GM21367 (cell line): ENCODE measurements around the gene MYBPHL.
A peak's percentile ranks its signal among the peaks of the same experiment; 100 is the strongest.

ENCODE experiments used
- ATAC-seq: cut with Tn5 transposase; IDR thresholded peaks from one replicate; pipeline ENCODE4 v1.9.1; 2021; ENCODE audit not compliant: unreplicated experiment

Gene MYBPHL

DNA sequence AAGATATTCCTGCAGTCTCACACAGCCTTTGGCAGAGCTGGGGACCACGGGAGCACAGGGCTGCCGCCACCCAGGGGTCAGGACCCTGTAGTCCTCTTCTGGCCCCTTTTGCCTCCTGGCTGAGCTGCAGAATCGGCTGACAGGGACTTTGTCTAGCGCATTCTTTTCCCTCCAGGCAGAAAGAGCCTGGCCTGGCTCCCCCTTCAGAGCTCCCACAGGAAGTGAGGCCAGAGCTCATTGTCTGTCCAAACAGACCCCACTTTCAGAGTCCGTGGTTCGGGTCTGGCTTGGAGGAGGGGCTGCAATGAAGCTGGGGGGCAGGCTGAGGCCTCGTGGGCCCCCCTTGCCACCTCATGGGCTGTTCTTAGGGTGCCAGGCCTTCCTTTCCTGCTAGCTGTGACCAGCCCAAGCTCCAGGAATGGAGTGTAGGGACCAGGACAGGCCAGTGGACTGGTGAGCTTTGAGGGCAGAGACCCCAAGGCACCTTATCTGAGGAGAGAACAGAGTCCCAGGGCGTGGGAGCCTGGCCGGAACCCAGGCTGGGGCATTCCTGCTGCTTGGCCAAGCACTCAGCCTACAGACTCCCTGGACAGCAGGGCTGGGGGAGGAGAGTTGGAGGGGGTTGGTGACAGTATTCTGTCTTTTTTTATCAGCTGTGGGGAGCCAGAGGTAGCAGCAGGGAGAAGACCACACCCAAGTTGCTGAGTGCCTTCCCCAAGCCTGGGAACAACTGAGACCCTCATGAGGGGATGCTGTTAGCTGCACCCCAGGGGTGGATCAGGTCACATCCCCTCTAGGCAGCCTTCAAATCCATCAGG, 52.8 kb downstream of the MYBPHL start:
- no peak for ATAC-seq

DNA sequence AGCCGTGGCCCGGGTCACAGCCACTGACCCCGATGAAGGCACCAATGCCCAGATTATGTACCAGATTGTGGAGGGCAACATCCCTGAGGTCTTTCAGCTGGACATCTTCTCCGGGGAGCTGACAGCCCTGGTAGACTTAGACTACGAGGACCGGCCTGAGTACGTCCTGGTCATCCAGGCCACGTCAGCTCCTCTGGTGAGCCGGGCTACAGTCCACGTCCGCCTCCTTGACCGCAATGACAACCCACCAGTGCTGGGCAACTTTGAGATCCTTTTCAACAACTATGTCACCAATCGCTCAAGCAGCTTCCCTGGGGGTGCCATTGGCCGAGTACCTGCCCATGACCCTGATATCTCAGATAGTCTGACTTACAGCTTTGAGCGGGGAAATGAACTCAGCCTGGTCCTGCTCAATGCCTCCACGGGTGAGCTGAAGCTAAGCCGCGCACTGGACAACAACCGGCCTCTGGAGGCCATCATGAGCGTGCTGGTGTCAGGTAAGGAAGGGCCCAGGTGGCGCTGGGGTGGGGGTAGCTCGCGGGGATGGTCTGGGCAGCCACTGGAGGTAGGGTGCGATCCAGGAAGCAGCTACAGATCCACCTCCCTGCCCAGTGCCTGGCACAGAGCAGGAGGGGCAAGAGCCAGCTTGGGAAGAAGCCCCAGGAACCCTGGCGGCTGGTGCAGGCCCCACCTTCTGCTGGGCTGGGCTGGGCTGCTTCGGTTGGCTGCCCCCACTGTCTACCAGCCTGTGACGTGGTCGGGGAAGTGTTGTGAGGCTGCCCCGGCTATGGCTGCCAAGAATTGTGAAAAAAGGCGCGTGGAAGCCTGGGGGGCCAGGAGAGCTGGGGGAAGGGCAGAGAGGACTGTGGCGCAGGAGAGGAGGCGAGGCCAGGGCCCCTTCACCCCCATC, 53.7 kb downstream of the MYBPHL start:
- no peak for ATAC-seq

DNA sequence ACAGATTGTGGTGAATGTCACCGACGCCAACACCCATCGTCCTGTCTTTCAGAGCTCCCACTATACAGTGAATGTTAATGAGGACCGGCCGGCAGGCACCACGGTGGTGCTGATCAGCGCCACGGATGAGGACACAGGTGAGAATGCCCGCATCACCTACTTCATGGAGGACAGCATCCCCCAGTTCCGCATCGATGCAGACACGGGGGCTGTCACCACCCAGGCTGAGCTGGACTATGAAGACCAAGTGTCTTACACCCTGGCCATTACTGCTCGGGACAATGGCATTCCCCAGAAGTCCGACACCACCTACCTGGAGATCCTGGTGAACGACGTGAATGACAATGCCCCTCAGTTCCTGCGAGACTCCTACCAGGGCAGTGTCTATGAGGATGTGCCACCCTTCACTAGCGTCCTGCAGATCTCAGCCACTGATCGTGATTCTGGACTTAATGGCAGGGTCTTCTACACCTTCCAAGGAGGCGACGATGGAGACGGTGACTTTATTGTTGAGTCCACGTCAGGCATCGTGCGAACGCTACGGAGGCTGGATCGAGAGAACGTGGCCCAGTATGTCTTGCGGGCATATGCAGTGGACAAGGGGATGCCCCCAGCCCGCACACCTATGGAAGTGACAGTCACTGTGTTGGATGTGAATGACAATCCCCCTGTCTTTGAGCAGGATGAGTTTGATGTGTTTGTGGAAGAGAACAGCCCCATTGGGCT, 54.5 kb downstream of the MYBPHL start:
- no peak for ATAC-seq

DNA sequence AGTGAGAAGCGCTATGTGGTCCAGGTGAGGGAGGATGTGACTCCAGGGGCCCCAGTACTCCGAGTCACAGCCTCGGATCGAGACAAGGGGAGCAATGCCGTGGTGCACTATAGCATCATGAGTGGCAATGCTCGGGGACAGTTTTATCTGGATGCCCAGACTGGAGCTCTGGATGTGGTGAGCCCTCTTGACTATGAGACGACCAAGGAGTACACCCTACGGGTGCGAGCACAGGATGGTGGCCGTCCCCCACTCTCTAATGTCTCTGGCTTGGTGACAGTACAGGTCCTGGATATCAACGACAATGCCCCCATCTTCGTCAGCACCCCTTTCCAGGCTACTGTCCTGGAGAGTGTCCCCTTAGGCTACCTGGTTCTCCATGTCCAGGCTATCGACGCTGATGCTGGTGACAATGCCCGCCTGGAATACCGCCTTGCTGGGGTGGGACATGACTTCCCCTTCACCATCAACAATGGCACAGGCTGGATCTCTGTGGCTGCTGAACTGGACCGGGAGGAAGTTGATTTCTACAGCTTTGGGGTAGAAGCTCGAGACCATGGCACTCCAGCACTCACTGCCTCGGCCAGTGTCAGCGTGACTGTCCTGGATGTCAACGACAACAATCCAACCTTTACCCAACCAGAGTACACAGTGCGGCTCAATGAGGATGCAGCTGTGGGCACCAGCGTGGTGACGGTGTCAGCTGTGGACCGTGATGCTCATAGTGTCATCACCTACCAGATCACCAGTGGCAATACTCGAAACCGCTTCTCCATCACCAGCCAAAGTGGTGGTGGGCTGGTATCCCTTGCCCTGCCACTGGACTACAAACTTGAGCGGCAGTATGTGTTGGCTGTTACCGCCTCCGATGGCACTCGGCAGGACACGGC, 55.3 kb downstream of the MYBPHL start:
- ATAC-seq = no peak

DNA sequence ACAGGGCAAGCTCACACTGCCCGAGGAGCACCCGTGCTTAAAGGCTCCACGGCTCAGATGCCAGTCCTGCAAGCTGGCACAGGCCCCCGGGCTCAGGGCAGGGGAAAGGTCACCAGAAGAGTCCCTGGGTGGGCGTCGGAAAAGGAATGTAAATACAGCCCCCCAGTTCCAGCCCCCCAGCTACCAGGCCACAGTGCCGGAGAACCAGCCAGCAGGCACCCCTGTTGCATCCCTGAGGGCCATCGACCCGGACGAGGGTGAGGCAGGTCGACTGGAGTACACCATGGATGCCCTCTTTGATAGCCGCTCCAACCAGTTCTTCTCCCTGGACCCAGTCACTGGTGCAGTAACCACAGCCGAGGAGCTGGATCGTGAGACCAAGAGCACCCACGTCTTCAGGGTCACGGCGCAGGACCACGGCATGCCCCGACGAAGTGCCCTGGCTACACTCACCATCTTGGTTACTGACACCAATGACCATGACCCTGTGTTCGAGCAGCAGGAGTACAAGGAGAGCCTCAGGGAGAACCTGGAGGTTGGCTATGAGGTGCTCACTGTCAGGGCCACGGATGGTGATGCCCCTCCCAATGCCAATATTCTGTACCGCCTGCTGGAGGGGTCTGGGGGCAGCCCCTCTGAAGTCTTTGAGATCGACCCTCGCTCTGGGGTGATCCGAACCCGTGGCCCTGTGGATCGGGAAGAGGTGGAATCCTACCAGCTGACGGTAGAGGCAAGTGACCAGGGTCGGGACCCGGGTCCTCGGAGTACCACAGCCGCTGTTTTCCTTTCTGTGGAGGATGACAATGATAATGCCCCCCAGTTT, 56.1 kb downstream of the MYBPHL start:
- no peak for ATAC-seq

DNA sequence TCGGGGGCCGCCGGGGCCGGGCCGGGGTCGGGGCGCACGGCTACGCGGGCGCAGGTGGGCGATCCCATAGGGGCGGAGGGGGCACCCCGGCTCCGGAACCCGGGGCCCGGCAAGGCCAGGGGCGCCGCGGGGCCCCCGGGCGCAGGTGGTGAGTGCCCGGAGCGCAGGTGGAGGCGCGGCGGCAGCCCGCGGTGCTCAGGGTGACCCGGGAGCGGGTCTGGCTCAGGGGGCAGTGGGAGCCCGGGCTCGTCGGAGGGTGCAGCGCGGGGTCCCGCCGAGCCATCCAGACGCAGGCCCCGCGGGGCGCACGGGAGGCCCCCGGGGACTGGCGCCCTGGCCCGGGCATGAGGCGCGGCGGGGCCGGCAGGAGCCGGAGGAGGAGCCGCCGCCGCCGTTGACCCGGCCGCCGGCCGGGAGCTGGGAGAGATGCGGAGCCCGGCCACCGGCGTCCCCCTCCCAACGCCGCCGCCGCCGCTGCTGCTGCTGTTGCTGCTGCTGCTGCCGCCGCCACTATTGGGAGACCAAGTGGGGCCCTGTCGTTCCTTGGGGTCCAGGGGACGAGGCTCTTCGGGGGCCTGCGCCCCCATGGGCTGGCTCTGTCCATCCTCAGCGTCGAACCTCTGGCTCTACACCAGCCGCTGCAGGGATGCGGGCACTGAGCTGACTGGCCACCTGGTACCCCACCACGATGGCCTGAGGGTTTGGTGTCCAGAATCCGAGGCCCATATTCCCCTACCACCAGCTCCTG, 57.0 kb downstream of the MYBPHL start:
- ATAC-seq = peak; percentile 30

DNA sequence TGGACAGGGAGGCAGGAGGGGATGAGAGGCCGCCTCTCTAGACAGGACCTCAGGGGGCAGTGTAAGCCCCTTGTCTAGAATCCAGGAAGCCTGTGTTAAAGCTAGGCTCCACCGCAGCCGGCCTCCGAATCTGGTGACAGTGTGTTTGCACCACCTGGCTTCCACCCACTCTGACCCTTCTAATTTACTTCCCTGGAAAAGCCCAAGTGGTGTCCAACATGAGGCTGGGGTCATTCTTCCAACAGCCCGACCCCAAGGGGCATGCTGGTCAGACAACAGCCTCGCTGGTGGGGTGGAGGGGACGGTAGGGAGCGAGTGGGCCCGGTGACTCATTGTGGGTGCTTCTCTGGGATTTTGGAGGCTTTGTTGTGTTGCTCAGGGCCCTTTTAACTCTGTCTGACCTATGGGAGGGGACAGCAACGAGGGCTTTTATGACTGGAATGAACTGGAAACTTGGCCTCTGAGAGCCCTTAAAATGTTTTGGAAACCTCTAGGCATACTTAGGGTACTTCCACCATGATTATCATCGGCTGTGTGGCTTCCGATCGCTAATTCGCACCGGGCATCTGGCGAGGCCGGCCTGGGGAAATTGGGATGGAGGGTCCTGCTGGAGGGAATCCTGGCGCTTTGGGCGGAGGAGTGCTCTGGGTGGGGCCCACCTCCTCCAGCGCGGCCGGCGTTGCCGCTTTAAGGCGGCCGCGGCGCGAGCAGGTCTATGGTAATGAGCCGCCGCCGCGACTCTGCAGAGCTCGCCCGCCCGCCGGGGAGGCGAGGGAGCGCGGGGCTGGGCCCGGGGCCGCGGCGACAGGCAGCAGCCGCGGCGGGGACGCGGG, 57.8 kb downstream of the MYBPHL start, which contains the start of gene CELSR2:
Gene CELSR2, plus strand, starts transcription at position 743 of the 833 bp plus-strand sequence. CDS start 541 bp downstream, outside the sequence.
- ATAC-seq = peak; percentile 59

DNA sequence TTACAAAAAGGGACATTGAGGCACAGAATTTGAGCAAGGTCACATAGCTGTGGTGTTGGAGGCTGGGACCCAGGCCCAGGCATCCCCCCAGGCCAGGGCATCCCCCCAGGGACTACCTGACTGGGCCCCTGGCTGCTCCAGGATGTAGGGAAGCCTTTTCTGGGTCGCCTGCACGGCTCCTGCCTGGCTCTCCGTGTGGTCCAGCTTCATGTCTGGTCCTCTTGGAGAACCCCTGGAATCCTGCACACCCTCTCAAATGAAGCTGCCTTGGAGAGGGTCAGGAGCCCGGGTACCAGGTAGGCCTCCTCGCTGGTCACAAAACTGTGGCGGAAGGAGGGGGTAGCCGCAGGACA, 58.4 kb downstream of the MYBPHL start:
- no peak for ATAC-seq

DNA sequence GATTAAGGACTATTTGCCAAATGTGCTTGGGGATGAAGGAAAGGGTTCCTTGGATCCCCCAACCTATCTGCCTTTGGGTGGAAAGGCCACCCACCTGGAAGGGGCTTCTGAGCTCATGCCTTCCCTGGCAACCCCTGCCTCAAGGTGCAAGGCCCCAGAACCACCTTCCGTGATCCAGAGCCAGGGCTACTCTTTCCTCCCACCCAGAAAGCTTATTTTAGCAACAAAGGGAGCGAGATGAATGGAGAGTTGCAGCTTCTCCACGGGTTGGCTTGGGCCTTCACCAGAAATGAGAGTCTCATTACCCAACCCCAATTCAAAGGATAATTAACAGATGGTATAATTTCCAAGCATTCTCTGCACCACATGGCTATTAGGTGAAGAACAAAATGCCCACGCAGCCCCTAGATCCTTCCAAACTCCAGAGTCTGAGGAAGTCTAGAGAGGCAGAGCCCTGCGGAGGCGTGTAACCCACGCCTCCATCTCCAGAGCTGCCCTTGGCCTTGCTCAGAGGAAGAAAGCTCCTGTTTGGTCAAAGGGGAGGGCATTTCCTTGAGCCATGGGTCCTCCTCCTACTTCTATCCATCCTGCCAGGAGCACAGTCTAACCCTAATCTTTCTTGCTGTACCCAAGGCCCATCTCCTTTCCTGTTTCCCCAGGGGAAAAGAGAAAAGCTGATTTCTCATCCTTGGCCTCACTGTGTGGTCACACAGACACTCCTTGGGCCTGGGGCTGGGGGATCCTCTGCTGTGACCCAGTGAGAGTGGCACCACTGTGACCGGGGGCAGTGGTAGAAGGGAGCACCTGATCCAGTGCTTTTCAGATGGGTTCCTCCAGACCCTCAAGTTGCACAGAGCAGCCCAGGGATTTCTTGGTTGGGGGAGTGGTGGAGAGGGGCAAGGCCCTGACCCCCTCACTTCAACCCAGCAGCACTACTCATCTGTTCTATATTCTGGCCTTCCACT, 59.1 kb downstream of the MYBPHL start:
- ATAC-seq = no peak

DNA sequence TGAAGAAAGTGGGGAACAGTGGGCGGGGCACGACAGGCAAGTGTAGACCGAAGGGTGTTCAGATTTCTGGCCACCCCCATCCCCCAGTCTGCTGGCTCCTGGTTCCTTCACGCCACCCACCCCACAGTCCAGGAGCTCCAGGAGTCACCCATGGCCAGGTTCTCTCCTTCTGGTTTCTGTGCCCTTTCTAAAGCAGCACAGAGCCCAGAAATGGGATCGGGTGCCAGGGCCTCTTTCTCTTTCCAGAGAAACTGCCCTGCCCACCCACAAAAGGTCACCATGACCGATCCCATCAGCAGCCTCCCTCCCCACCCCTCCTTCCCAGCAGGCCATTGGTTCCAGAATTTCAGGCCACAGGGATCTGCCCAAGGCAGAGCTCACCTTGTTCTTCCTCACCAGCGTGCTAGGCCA, 60.7 kb downstream of the MYBPHL start:
- no peak for ATAC-seq

DNA sequence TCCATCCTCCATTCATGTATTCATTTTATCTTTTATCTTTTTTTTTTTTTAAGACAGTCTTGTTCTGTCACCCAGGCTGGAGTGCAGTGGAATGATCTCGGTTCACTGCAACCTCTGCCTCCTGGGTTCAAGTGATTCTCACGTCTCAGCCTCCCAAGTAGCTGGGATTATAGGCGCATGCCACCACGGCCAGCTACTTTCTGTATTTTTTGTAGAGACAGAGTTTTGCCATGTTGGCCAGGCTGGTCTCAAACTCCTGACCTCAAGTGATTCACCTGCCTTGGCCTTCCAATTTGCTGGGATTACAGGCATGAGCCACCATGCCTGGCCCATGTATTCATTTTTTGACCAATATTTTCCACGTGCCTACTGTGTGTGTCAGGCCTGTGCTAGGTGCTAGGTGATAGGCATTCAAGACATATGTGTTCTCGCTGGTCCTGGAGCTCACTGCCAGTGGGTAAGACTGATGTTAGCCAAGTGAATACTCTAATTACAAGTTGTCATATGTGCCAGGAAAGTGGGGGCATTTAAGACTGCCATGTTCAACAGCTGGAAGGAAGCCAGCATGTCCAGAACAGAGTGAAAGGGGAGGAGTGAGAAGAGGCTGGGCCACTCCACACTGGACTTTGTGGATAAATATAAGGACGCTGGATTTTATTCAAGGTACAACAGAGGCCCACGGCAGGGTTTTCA, 62.8 kb downstream of the MYBPHL start:
- no peak for ATAC-seq

DNA sequence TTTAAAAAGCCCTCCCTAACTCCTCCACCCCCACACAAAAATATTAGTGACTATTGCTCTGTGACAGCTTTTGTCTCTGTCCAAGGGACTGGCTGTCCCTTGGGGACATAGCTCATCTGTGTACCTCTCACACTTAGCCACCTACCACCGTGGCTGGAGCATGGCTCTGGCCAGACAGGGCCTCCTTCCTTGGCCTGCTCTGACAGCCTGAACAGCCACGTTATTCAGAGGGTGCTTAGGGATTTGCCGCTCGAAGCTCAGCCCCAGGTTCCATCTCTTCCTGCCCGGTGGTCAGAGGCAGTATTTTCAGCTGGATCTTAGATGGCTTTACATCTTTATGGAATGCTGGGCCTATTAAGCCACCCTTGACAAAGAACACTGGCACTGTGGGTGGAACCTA, 63.6 kb downstream of the MYBPHL start:
- no peak for ATAC-seq

DNA sequence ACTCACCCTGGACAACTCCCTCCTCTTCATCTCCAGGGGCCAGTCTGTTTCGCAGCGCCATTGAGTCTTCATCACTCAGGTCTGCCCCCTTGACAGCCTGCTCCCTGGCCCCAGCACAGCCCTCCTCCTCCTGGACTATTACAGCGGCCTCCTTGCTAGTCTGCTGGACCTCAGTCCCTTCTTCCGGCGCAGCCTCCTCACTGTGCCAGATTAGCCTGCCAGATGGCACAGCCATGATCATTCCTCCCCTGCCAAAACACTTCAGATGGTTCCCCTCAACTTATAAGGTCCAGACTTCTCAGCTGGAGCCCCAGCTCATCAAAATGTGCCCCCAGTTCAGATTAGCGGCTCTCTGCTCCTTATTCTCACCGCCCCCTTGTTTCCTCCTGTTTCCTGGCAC, 64.4 kb downstream of the MYBPHL start:
- ATAC-seq = no peak
